ENCODE data around the gene EXOSC2. TPM values are rescaled to one million over a fixed set of nuclear protein-coding genes. Genes with fewer than 3 reads are reported as not detected.

EXOSC2 gene
- total RNA-seq, 6 experiments from 2014 or later = 9.3 to 15.9 (median 13.3) TPM

- 60% methylated on average over 1 of the region's 13 CpGs for WGBS (ENCODE audit: insufficient coverage, low coverage, low lambda C conversion rate, missing lambda C conversion rate)
Observed at GRCh38 chr9:130675396-130675795, 18.2 kb upstream of the EXOSC2 start.

GRCh38 chr9:130677252-130677651, 16.3 kb upstream of the EXOSC2 start:
- Histone ChIP-seq H3K4me1 (peaks cover 0 to 10% (median 0%) of the 10 kb centered on the region in 4 donors), H3K36me3 (no peaks in the 10 kb centered on the region), H3K27me3 (no peaks in the 10 kb centered on the region), H3K27ac (no peak overlapping the region), H3K9me3 (no peaks in the 10 kb centered on the region), H3K4me3 (no peak overlapping the region)
- DNase-seq (no peak), ATAC-seq (no peak)
- intact Hi-C loops (cut with DNase I) = loop anchor here in 1 of 2 donors (5.0 kb wide), 1 partner anchor 205 kb away; no protein-coding TSS in a partner anchor
- no CpG with 5 or more reads among the region's 7 CpGs for WGBS (ENCODE audit: insufficient coverage, low coverage, low lambda C conversion rate, missing lambda C conversion rate)
- TF ChIP-seq CTCF (IDR thresholded peaks at IDR 0.05) (no peak), POLR2A (IDR thresholded peaks at IDR 0.05) (no peak)

More at GRCh38 chr9:130675396-130675795, 18.2 kb upstream of the EXOSC2 start:
- TF ChIP-seq CTCF (IDR thresholded peaks at IDR 0.05) (no peak), POLR2A (IDR thresholded peaks at IDR 0.05) (no peak)
- no peaks in the 10 kb centered on the region for H3K9me3 ChIP-seq
- H3K27me3 ChIP-seq = no peaks in the 10 kb centered on the region
- H3K27ac ChIP-seq = no peak overlapping the region
- intact Hi-C loops (cut with DNase I) = loop anchor here in 1 of 2 donors (5.0 kb wide), 1 partner anchor 203 kb away; no protein-coding TSS in a partner anchor
- no peaks in the 10 kb centered on the region for H3K4me1 ChIP-seq
- no peak overlapping the region for H3K4me3 ChIP-seq
- no peaks in the 10 kb centered on the region for H3K36me3 ChIP-seq
- no peak for ATAC-seq
- DNase-seq = no peak

GRCh38 chr9:130680836-130681768, 12.5 kb upstream of the EXOSC2 start:
- ATAC-seq (peak; percentile 71 to 81 (median 76)), DNase-seq (peak; percentile 90 to 91 (median 91))
- Histone ChIP-seq H3K4me3 (peak overlapping the region; percentile 57 to 59 (median 58)), H3K27me3 (no peaks in the 10 kb centered on the region), H3K9me3 (no peaks in the 10 kb centered on the region), H3K4me1 (peaks cover 0 to 24% (median 0%) of the 10 kb centered on the region in 4 donors), H3K36me3 (no peaks in the 10 kb centered on the region), H3K27ac (peak overlapping the region in 1 of 3 donors; percentile 57)
- TF ChIP-seq CTCF (IDR thresholded peaks at IDR 0.05) (no peak), POLR2A (IDR thresholded peaks at IDR 0.05) (peak; percentile 31)
- 14% methylated on average over 21 of the region's 116 CpGs for WGBS (ENCODE audit: insufficient coverage, low coverage, low lambda C conversion rate, missing lambda C conversion rate)
- intact Hi-C loops (cut with DNase I) = loop anchor here in 1 of 2 donors (5.0 kb wide), 1 partner anchor 219 kb away; no protein-coding TSS in a partner anchor

- DNase-seq = peak in 1 of 3 donors; percentile 54
- peak overlapping the region in 1 of 3 donors; percentile 54 for H3K27ac ChIP-seq
- intact Hi-C loops (cut with DNase I) = loop anchor here (2.0 to 5.0 kb wide), 2 partner anchors 220 to 221 kb away; no protein-coding TSS in a partner anchor
- peaks cover 0 to 24% (median 0%) of the 10 kb centered on the region in 4 donors for H3K4me1 ChIP-seq
- ATAC-seq = peak; percentile 9 to 22 (median 12)
- H3K36me3 ChIP-seq = no peaks in the 10 kb centered on the region
- 0% methylated on average over 5 of the region's 45 CpGs for WGBS (ENCODE audit: insufficient coverage, low coverage, low lambda C conversion rate, missing lambda C conversion rate)
- H3K9me3 ChIP-seq = no peaks in the 10 kb centered on the region
- no peaks in the 10 kb centered on the region for H3K27me3 ChIP-seq
- TF ChIP-seq POLR2A (IDR thresholded peaks at IDR 0.05) (no peak), CTCF (IDR thresholded peaks at IDR 0.05) (no peak)
- H3K4me3 ChIP-seq = peak overlapping the region; percentile 57 to 59 (median 58)
Observed at GRCh38 chr9:130681769-130682420, 11.7 kb upstream of the EXOSC2 start.
